ENCODE data around the gene SMARCC2. TPM values are rescaled to one million over a fixed set of nuclear protein-coding genes. Genes with fewer than 3 reads are reported as not detected.
A peak's percentile ranks its signal among the peaks of the same experiment; 100 is the strongest.

SMARCC2 gene
- total and polyA plus RNA-seq, 2 of the 13 experiments (the other 11 are each of a cell fraction or from before 2014, with no cell fraction given), result 21.3 to 24.1 TPM

DNA sequence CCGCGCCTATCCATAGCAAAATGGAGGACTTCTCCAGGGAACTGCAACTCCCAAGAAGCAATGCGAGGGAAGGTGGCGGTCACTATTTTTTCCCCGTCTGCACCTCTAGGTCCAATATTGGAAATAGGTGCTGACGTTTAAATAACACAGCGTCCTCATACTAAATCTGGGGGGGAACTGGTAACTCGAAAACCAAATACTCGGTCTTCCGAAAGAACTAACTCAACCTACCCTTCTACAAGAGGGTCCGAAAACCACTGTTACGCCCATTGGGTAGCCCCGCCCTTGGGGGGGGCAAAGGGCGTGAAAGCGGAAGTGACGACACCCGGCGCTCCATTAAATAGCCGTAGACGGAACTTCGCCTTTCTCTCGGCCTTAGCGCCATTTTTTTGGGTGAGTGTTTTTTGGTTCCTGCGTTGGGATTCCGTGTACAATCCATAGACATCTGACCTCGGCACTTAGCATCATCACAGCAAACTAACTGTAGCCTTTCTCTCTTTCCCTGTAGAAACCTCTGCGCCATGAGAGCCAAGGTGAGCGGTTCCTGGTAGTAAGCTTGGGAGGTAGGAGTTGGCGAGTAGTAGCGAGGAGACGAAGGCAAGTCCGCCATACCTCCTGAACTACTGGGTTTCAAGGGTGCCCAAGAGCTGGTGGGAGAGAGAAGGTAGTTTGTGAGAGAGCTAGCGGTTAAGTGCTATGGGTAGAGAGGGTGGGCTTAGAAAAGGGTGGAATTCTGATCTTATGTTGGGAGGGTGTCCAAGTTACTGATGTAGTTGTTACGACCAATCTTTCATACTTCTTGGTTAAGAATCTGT lies 72.8 kb downstream of the SMARCC2 start, which contains the start of gene RPL41 (continued):
- no peak for TF ChIP-seq SNAPC4 (CRISPR knock-in tag; IDR thresholded peaks at IDR 0.05)
- TF ChIP-seq, protein P1, sequence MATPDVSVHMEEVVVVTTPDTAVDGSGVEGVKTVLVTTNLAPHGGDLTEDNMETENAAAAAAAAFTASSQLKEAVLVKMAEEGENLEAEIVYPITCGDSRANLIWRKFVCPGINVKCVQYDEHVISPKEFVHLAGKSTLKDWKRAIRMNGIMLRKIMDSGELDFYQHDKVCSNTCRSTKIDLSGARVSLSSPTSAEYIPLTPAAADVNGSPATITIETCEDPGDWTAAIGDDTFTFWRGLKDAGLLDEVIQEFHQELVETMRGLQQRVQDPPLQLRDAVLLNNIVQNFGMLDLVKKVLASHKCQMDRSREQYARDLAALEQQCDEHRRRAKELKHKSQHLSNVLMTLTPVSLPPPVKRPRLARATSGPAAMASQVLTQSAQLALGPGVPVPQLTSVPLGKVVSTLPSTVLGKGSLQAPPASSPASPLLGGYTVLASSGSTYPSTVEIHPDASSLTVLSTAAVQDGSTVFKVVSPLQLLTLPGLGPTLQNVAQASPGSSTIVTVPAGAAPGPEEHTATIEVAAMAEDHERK (CRISPR knock-in tag; IDR thresholded peaks at IDR 0.05; ENCODE audit: low read depth), result peak; percentile 44; the same call in 1 of the 2 replicates
- TF ChIP-seq PRMT3 (CRISPR knock-in tag; IDR thresholded peaks at IDR 0.05; ENCODE audit: borderline replicate concordance, low read depth), result peak; percentile 3; the same call in 1 of the 2 replicates
- peak; percentile 78; the same call in 1 of the 2 replicates for TF ChIP-seq ZFP37 (CRISPR knock-in tag; IDR thresholded peaks at IDR 0.05; ENCODE audit: borderline replicate concordance)
- TF ChIP-seq TAF1 (CRISPR knock-in tag; IDR thresholded peaks at IDR 0.05), result peak; percentile 96
- TF ChIP-seq AGO2 (optimal IDR thresholded peaks at IDR 0.05; ENCODE audit: low read depth, low read length), result peak; percentile 37
- TF ChIP-seq ZNF703 (CRISPR knock-in tag; IDR thresholded peaks at IDR 0.05; ENCODE audit: borderline replicate concordance), result no peak
- TF ChIP-seq ZFAT (CRISPR knock-in tag; conservative IDR thresholded peaks at IDR 0.05), result no peak
- peak; percentile 95 for TF ChIP-seq DMAP1 (CRISPR knock-in tag; IDR thresholded peaks at IDR 0.05)
- TF ChIP-seq, protein P2, sequence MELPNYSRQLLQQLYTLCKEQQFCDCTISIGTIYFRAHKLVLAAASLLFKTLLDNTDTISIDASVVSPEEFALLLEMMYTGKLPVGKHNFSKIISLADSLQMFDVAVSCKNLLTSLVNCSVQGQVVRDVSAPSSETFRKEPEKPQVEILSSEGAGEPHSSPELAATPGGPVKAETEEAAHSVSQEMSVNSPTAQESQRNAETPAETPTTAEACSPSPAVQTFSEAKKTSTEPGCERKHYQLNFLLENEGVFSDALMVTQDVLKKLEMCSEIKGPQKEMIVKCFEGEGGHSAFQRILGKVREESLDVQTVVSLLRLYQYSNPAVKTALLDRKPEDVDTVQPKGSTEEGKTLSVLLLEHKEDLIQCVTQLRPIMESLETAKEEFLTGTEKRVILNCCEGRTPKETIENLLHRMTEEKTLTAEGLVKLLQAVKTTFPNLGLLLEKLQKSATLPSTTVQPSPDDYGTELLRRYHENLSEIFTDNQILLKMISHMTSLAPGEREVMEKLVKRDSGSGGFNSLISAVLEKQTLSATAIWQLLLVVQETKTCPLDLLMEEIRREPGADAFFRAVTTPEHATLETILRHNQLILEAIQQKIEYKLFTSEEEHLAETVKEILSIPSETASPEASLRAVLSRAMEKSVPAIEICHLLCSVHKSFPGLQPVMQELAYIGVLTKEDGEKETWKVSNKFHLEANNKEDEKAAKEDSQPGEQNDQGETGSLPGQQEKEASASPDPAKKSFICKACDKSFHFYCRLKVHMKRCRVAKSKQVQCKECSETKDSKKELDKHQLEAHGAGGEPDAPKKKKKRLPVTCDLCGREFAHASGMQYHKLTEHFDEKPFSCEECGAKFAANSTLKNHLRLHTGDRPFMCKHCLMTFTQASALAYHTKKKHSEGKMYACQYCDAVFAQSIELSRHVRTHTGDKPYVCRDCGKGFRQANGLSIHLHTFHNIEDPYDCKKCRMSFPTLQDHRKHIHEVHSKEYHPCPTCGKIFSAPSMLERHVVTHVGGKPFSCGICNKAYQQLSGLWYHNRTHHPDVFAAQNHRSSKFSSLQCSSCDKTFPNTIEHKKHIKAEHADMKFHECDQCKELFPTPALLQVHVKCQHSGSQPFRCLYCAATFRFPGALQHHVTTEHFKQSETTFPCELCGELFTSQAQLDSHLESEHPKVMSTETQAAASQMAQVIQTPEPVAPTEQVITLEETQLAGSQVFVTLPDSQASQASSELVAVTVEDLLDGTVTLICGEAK (IDR thresholded peaks at IDR 0.05), result peak; percentile 25; the same call in 1 of the 2 replicates
- TF ChIP-seq, protein P2 (CRISPR knock-in tag; IDR thresholded peaks at IDR 0.05), result peak; percentile 71
- no peak for TF ChIP-seq HDAC6 (IDR thresholded peaks at IDR 0.05; ENCODE audit: low read depth, low read length)
- TF ChIP-seq ERF (CRISPR knock-in tag; IDR thresholded peaks at IDR 0.05), result peak; percentile 82; the same call in 1 of the 2 replicates
